Measurements from ENCODE around the gene ATG9B.

- TF ChIP-seq CTCF (IDR thresholded peaks at IDR 0.05) (no peak), EZH2 (IDR thresholded peaks at IDR 0.05; ENCODE audit: borderline replicate concordance, insufficient read depth, low read depth, low read length, poor library complexity, severe bottlenecking) (no peak)
Measured at GRCh38 chr7:151069841-151070573, 45.7 kb upstream of the ATG9B start.
